ENCODE results near the gene MBNL1. TPM values are rescaled to one million over a fixed set of nuclear protein-coding genes. Genes with fewer than 3 reads are reported as not detected.
A peak's percentile ranks its signal among the peaks of the same experiment; 100 is the strongest.

MBNL1 gene
- total and polyA plus RNA-seq, 2 of the 13 experiments (the other 11 are each of a cell fraction or from before 2014, with no cell fraction given): 27.1 to 55.4 TPM

GRCh38 chr3:152469248-152470025 is 200.7 kb downstream of the MBNL1 start:
- TF ChIP-seq MAFF (IDR thresholded peaks at IDR 0.05; ENCODE audit: low read depth, low read length): peak; percentile 82
- TF ChIP-seq SP1 (IDR thresholded peaks at IDR 0.05): no peak
- TF ChIP-seq SP1 (CRISPR knock-in tag; IDR thresholded peaks at IDR 0.05): no peak
- TF ChIP-seq ZNF619 (CRISPR knock-in tag; IDR thresholded peaks at IDR 0.05): no peak
- peak; percentile 72 to 88 for TF ChIP-seq MAFK (conservative IDR thresholded peaks at IDR 0.05 in 1 of 2, IDR thresholded peaks at IDR 0.05 in 1 of 2; ENCODE audit: low read length in 2 of 2)
- Histone ChIP-seq H3K36me3 (replicated peaks in 1 of 2; ENCODE audit: control insufficient read depth in 1 of 2, insufficient read depth in 2 of 2, low read length in 2 of 2) (no peaks in the 10 kb centered on the region), H3K27me3 (ENCODE audit: control insufficient read depth in 1 of 2, insufficient read depth in 2 of 2, low read length in 2 of 2) (no peaks in the 10 kb centered on the region), H4K20me1 (ENCODE audit: insufficient read depth, low read length) (no peaks in the 10 kb centered on the region), H3K9ac (ENCODE audit: insufficient read depth, low read depth, low read length) (no peak overlapping the region), H3K79me2 (ENCODE audit: insufficient read depth, low read length) (no peaks in the 10 kb centered on the region), H3K4me3 (replicated peaks in 1 of 3; ENCODE audit: insufficient read depth in 1 of 3, low read depth in 2 of 3, low read length in 3 of 3) (no peak overlapping the region), H3K27ac (ENCODE audit: extremely low read length, insufficient read depth, low read length) (no peak overlapping the region), H3K9me3 (ENCODE audit: low read length) (no peaks in the 10 kb centered on the region), H3K4me2 (ENCODE audit: low read depth, low read length) (no peak overlapping the region), H3K4me1 (ENCODE audit: insufficient read depth, low read length) (no peaks in the 10 kb centered on the region), H2AFZ (ENCODE audit: low read length) (no peak overlapping the region)
- ChIA-PET POLR2A (no interaction called here), CTCF (ENCODE audit: low intra/inter-chr PET ratio, low total read pairs) (no interaction called here)
- FAIRE-seq (no peak), DNase-seq (ENCODE audit: low spot score) (no peak), ATAC-seq (no peak)
- 75% methylated on average over 4 of the region's 4 CpGs for WGBS (ENCODE audit: low lambda C conversion rate)
- in situ Hi-C loops (cut with HindIII; ENCODE audit: extremely low pct_ligation_motif_present, low pct_unique_long_range_greater_than_20kb): loop anchor here (10.0 kb wide), 1 partner anchor 105 kb away; no protein-coding TSS in a partner anchor
- intact Hi-C loops (cut with micrococcal nuclease; ENCODE audit: unreplicated experiment): loop anchor here (5.0 kb wide), 1 partner anchor 493 kb away; no protein-coding TSS in a partner anchor
- TSS peak; percentile 9 for BruUV-seq (replicated peaks)

- Histone ChIP-seq H3K27ac (ENCODE audit: extremely low read length, insufficient read depth, low read length) (no peak overlapping the region), H3K4me3 (replicated peaks in 1 of 3; ENCODE audit: insufficient read depth in 1 of 3, low read depth in 2 of 3, low read length in 3 of 3) (no peak overlapping the region), H3K27me3 (ENCODE audit: control insufficient read depth in 1 of 2, insufficient read depth in 2 of 2, low read length in 2 of 2) (no peaks in the 10 kb centered on the region), H3K79me2 (ENCODE audit: insufficient read depth, low read length) (no peaks in the 10 kb centered on the region), H3K9me3 (ENCODE audit: low read length) (no peaks in the 10 kb centered on the region), H3K4me2 (ENCODE audit: low read depth, low read length) (no peak overlapping the region), H4K20me1 (ENCODE audit: insufficient read depth, low read length) (no peaks in the 10 kb centered on the region), H2AFZ (ENCODE audit: low read length) (no peak overlapping the region), H3K9ac (ENCODE audit: insufficient read depth, low read depth, low read length) (no peak overlapping the region), H3K36me3 (replicated peaks in 1 of 2; ENCODE audit: control insufficient read depth in 1 of 2, insufficient read depth in 2 of 2, low read length in 2 of 2) (no peaks in the 10 kb centered on the region), H3K4me1 (ENCODE audit: insufficient read depth, low read length) (no peaks in the 10 kb centered on the region)
- ChIA-PET CTCF (ENCODE audit: low intra/inter-chr PET ratio, low total read pairs) (no interaction called here), POLR2A (no interaction called here)
- no peak for DNase-seq (ENCODE audit: low spot score)
- WGBS (ENCODE audit: low lambda C conversion rate): 81% methylated on average over 4 of the region's 4 CpGs
- BruUV-seq (replicated peaks): no TSS peak
- no peak for FAIRE-seq
- in situ Hi-C loops (cut with HindIII; ENCODE audit: extremely low pct_ligation_motif_present, low pct_unique_long_range_greater_than_20kb): loop anchor here (10.0 kb wide), 1 partner anchor 105 kb away; no protein-coding TSS in a partner anchor
- ATAC-seq: no peak
- intact Hi-C loops (cut with micrococcal nuclease; ENCODE audit: unreplicated experiment): loop anchor here (5.0 kb wide), 1 partner anchor 492 kb away; no protein-coding TSS in a partner anchor
- TF ChIP-seq RBM22 (optimal IDR thresholded peaks at IDR 0.05; ENCODE audit: low read length): no peak
- TF ChIP-seq SOX6 (IDR thresholded peaks at IDR 0.05): no peak
- no peak for TF ChIP-seq SOX6 (CRISPR knock-in tag; IDR thresholded peaks at IDR 0.05)
- no peak for TF ChIP-seq ZBTB33 (CRISPR knock-in tag; IDR thresholded peaks at IDR 0.05)
- no peak for TF ChIP-seq FOXO1 (CRISPR knock-in tag; IDR thresholded peaks at IDR 0.05)
- TF ChIP-seq ZNF607 (CRISPR knock-in tag; IDR thresholded peaks at IDR 0.05; ENCODE audit: borderline replicate concordance): no peak
- TF ChIP-seq XBP1 (CRISPR knock-in tag; IDR thresholded peaks at IDR 0.05): no peak
- TF ChIP-seq KDM5A (IDR thresholded peaks at IDR 0.05; ENCODE audit: borderline replicate concordance, low read length): no peak
- TF ChIP-seq ZNF720 (CRISPR knock-in tag; IDR thresholded peaks at IDR 0.05): no peak
- TF ChIP-seq ZNF430 (CRISPR knock-in tag; IDR thresholded peaks at IDR 0.05): no peak
- TF ChIP-seq HMG20A (CRISPR knock-in tag; IDR thresholded peaks at IDR 0.05; ENCODE audit: borderline replicate concordance): no peak
- TF ChIP-seq SNRNP70 (IDR thresholded peaks at IDR 0.05; ENCODE audit: low read depth, low read length): no peak
- TF ChIP-seq ELF1 (CRISPR knock-in tag; IDR thresholded peaks at IDR 0.05): no peak
- TF ChIP-seq ZNF572 (CRISPR knock-in tag; IDR thresholded peaks at IDR 0.05): no peak
- TF ChIP-seq ZNF468 (CRISPR knock-in tag; IDR thresholded peaks at IDR 0.05): no peak
Measured at GRCh38 chr3:152470095-152470494, 201.4 kb downstream of the MBNL1 start.
